AG04449 (cell line): ENCODE results near the gene TYK2.

Experiments
- CTCF ChIA-PET: fragments of 350-600 bp; formaldehyde crosslinking; extraction: SDS; loops from one replicate; lab custom pipeline; 2021; ENCODE audit warnings: antibody characterized with exemption; lab: Yijun Ruan, JAX
- POLR2A ChIA-PET: fragments of 400-600, 350-600 bp; formaldehyde crosslinking; extraction: SDS; loops from one replicate; lab custom pipeline; 2020; ENCODE audit warnings: antibody characterized with exemption, inconsistent platforms; lab: Yijun Ruan, JAX
- DNase-seq: peaks from one replicate; pipeline ENCODE4 v3.0.0-alpha.2; 2010; ENCODE audit warnings: low read depth, low spot score
- H3K4me3 ChIP-seq: 2 replicates; pipeline ENCODE4 v1.5.1; 2011; ENCODE audit warnings: low read depth, mild to moderate bottlenecking, control low read depth, low read length
- CTCF ChIP-seq: IDR thresholded peaks from one replicate; pipeline ENCODE4 v1.5.1; 2011; ENCODE audit warnings: mild to moderate bottlenecking, moderate library complexity, low read length, control low read depth, inconsistent platforms; ENCODE audit not compliant: insufficient read depth; ENCODE audit errors: missing control alignments

The TYK2 gene

GRCh38 chr19:10321417-10321797 is 59.0 kb downstream of the TYK2 start:
- no peak for TF ChIP-seq CTCF
- no peak overlapping the region for H3K4me3 ChIP-seq
- no peak for DNase-seq
- POLR2A ChIA-PET = no interaction called here
- CTCF ChIA-PET = interaction anchor here (0.8 to 1.4 kb wide), 3 partner anchors 9 to 68 kb away, joined by 3 read pairs; no protein-coding TSS in a partner anchor

- ChIA-PET CTCF (interaction anchor here (0.7 to 1.4 kb wide), 4 partner anchors 8 to 69 kb away, joined by 3 read pairs; no protein-coding TSS in a partner anchor), POLR2A (interaction anchor here (0.6 kb wide), 1 partner anchor 15 kb away, joined by 3 read pairs; no protein-coding TSS in a partner anchor)
- H3K4me3 ChIP-seq = no peak overlapping the region
- no peak for TF ChIP-seq CTCF
- no peak for DNase-seq
Measured at GRCh38 chr19:10320602-10321416, 59.6 kb downstream of the TYK2 start.

DNA sequence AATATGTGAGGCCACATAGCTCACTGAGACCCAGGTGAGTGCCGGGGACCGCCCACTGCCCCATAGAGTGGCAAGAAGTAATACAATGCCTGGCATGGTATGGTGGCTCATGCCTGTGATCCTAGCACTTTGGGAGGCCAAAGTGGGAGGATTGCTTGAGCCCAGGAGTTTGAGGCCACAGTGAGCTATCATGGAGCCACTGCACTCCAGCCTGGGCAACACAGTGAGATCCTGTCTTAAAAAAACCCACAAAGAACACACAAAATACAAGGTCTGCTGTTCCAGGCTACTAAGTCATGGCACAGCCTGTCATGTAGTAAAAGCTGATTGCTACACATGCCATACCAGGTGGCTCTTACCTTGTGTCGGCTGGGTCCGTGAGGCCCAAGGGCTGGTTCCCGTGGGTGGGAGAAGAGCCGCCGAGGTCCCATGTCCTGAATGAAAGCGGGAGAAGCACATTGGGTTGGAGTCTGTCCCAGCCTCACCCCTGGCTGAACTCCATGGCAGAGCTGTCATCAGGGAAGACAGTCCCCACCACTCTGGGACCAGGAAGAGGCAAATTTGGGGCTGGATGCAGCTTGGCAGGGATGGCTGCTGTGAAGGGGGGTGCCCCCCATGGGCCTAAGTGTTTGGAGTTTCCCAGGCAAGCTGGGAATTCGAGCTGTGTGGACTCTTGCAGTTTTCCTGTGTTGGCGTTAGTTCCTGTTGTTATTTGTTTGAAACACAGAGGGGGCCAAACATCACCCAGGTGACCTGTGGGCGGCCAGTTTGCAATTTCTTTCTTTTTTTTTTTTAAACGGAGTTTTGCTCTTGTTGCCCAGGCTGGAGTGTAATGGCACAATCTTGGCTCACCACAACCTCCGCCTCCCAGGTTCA is 61.3 kb downstream of the TYK2 start:
- POLR2A ChIA-PET = interaction anchor here (0.9 kb wide), 1 partner anchor 48 kb away, joined by 3 read pairs; the partner anchor contains the start of gene ICAM1
- CTCF ChIA-PET = interaction anchor here (1.0 to 1.2 kb wide), 2 partner anchors 13 to 15 kb away, joined by 3 read pairs; no protein-coding TSS in a partner anchor
- no peak for TF ChIP-seq CTCF
- H3K4me3 ChIP-seq = no peak overlapping the region
- DNase-seq = no peak

GRCh38 chr19:10317857-10318462 is 62.4 kb downstream of the TYK2 start:
- CTCF ChIA-PET = interaction anchor here (1.2 kb wide), 1 partner anchor 14 kb away, joined by 3 read pairs; no protein-coding TSS in a partner anchor
- DNase-seq = no peak
- no peak overlapping the region for H3K4me3 ChIP-seq
- TF ChIP-seq CTCF = no peak
- POLR2A ChIA-PET = interaction anchor here (0.9 kb wide), 1 partner anchor 47 kb away, joined by 3 read pairs; the partner anchor contains the start of gene ICAM1

GRCh38 chr19:10317045-10317856 is 63.1 kb downstream of the TYK2 start:
- CTCF ChIA-PET = no interaction called here
- H3K4me3 ChIP-seq = no peak overlapping the region
- POLR2A ChIA-PET = interaction anchor here (0.8 kb wide), 1 partner anchor 63 kb away, joined by 4 read pairs; the partner anchor contains the start of gene TYK2
- no peak for TF ChIP-seq CTCF
- no peak for DNase-seq
